Measurements from ENCODE around the gene ARPC5L.
A peak's percentile ranks its signal among the peaks of the same experiment; 100 is the strongest.
"Not testable (repeated sequence)": the region's sequence is repeated elsewhere in the genome, so short reads cannot be mapped to it uniquely, and the experiment has no call there.

The ARPC5L gene

GRCh38 chr9:124861342-124862229 is at the start of gene ARPC5L, which contains the start of gene RPL35:
Gene ARPC5L (plus strand): TSS chr9:124862130. CDS start chr9:124869291, 7,161 bp downstream.
Gene RPL35 (minus strand): TSS chr9:124861957. CDS start chr9:124861912, 45 bp downstream.
- DNase-seq: peak; percentile 93

- DNase-seq: peak; percentile 81
Measured at GRCh38 chr9:124812441-124812876, 49.5 kb upstream of the ARPC5L start.

- DNase-seq: no peak
Measured at GRCh38 chr9:124813041-124813440, 48.9 kb upstream of the ARPC5L start.

GRCh38 chr9:124813501-124814163 is 48.3 kb upstream of the ARPC5L start:
- no peak for DNase-seq

- DNase-seq: no peak
Measured at GRCh38 chr9:124814164-124814535, 47.8 kb upstream of the ARPC5L start.

- DNase-seq: no peak
Measured at GRCh38 chr9:124815601-124816000, 46.3 kb upstream of the ARPC5L start.

- DNase-seq: no peak
Measured at GRCh38 chr9:124818431-124819281, 43.3 kb upstream of the ARPC5L start.

- DNase-seq: no peak
Measured at GRCh38 chr9:124820698-124821623, 41.0 kb upstream of the ARPC5L start.

GRCh38 chr9:124828489-124829333 is 33.2 kb upstream of the ARPC5L start:
- DNase-seq: no peak

GRCh38 chr9:124829334-124829669 is 32.6 kb upstream of the ARPC5L start:
- DNase-seq: no peak

GRCh38 chr9:124830593-124830992 is 31.3 kb upstream of the ARPC5L start:
- no peak for DNase-seq

GRCh38 chr9:124831642-124832364 is 30.1 kb upstream of the ARPC5L start:
- no peak for DNase-seq

- DNase-seq: peak; percentile 48
Measured at GRCh38 chr9:124834591-124834990, 27.3 kb upstream of the ARPC5L start.

GRCh38 chr9:124835026-124835557 is 26.8 kb upstream of the ARPC5L start:
- DNase-seq: peak; percentile 42

- DNase-seq: not testable (repeated sequence)
Measured at GRCh38 chr9:124838132-124838531, 23.8 kb upstream of the ARPC5L start.

GRCh38 chr9:124838567-124839275 is 23.2 kb upstream of the ARPC5L start:
- not testable (repeated sequence) for DNase-seq

- DNase-seq: no peak
Measured at GRCh38 chr9:124839612-124840299, 22.2 kb upstream of the ARPC5L start.

GRCh38 chr9:124840300-124840833 is 21.6 kb upstream of the ARPC5L start:
- DNase-seq: no peak
